HG03521 (cell line): Measurements from ENCODE around the gene SLC8A2.
"Not testable (repeated sequence)": the region's sequence is repeated elsewhere in the genome, so short reads cannot be mapped to it uniquely, and the experiment has no call there.

Source experiments
- ATAC-seq: cut with Tn5 transposase; IDR thresholded peaks from one replicate; pipeline ENCODE4 v1.9.1; 2021; ENCODE audit warnings: mild to moderate bottlenecking, moderate library complexity; ENCODE audit not compliant: unreplicated experiment

SLC8A2 gene

GRCh38 chr19:47386582-47386981 lies 85.1 kb downstream of the SLC8A2 start:
- ATAC-seq = not testable (repeated sequence)

GRCh38 chr19:47384533-47384932 lies 87.2 kb downstream of the SLC8A2 start:
- ATAC-seq = not testable (repeated sequence)

GRCh38 chr19:47383890-47384289 lies 87.8 kb downstream of the SLC8A2 start:
- ATAC-seq = not testable (repeated sequence)

GRCh38 chr19:47381653-47382279 lies 89.9 kb downstream of the SLC8A2 start:
- no peak for ATAC-seq

- ATAC-seq = no peak
Measured at GRCh38 chr19:47381121-47381520, 90.6 kb downstream of the SLC8A2 start.

GRCh38 chr19:47380559-47380958 lies 91.1 kb downstream of the SLC8A2 start:
- no peak for ATAC-seq

GRCh38 chr19:47379381-47379938 lies 92.2 kb downstream of the SLC8A2 start:
- no peak for ATAC-seq

- no peak for ATAC-seq
Measured at GRCh38 chr19:47378246-47378645, 93.4 kb downstream of the SLC8A2 start.
